LNCaP clone FGC (cell line): ENCODE data around the gene SLC4A2.

Source experiments
- DNase-seq: peaks from one replicate; pipeline ENCODE4 v3.0.0-alpha.2; 2011; ENCODE audit warnings: low read depth
- H3K4me3 ChIP-seq: 2 replicates; pipeline ENCODE4 v1.5.1; 2011; ENCODE audit warnings: mild to moderate bottlenecking, low read depth, low read length, control low read depth
- CTCF ChIP-seq: IDR thresholded peaks from 2 replicates; pipeline ENCODE4 v1.5.1; 2012; ENCODE audit warnings: mild to moderate bottlenecking; ENCODE audit not compliant: control insufficient read depth, insufficient read depth; ENCODE audit errors: extremely low read depth

The SLC4A2 gene

DNA sequence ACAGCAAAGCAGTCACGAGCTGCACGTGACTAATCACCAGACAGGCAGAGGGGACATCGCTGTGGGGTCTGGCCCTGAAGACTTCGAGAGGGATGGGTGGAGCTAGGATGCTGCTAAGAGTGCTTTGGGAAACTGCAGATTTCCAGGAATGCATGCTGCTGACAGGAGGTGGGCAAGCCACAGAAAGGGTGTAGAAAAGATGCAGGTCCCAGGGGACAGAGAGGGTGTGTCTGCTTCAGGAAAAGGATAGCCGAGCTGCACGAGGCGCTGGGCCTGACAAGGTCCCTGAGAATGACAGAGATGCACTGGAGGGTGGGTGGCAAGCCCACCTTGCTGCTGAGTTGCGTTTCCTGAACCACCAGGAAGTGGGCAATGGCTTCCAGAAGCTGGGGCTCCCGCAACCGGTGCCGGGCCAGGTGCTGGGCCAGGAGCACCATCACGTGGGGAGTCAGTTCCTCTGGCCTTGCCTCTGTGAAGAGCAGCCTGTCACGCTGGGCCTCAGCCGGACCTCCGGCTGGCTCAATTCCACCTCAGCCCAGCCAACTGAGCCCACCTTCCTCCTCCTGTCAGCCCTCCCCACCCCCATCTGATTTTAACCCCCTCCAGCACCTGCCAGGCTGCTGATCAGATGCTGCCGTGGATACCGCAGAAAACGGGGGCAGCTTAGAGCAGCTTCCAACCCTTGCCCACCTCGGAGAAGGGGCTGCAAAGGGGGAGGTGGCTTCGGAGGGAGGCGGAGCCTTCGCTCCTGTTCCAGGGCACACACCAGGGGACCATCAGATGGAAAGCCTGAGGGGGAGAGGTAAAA is 19.0 kb downstream of the SLC4A2 start:
- no peak overlapping the region for H3K4me3 ChIP-seq

DNA sequence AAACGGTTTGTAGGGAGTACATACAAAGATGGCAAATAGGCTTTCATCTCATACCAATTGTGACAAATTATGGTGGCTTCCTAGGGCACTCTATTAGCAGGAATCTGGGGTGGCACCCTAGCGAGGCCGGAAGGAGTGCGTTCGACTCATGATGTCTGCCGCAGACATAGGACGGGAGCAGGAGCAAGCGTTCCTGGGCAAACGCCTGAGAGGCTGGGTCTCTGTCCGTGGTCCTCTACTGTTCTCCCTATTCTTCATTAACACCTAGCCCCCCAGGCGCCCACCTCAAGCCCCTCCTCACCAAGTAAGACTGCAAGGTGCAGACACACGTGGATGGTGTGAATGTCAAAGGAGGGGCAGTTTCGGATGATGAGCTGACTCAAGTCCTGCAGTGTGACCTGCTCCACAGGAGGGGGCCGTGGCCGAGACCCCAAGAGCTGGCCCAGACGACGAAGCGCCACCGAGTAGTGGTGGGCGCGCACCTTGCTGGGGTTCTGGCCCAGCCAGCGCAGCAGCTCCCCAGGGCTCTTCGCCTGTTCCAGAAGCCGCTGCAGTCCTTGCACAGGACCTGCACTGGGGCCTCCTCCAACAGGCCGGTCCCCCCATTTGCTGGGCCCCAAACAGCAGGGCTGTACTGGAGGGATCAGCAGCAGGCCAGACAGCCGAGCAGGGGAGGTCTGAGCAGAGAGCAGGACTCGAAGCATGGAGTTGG is 20.0 kb downstream of the SLC4A2 start:
- no peak for DNase-seq
- peak overlapping the region; percentile 83 for H3K4me3 ChIP-seq
- TF ChIP-seq CTCF: no peak

More for the DNA sequence above, 19.0 kb downstream of the SLC4A2 start:
- DNase-seq: no peak
- no peak for TF ChIP-seq CTCF

- no peak for DNase-seq
- TF ChIP-seq CTCF: no peak
- peak overlapping the region; percentile 83 for H3K4me3 ChIP-seq
Measured at GRCh38 chr7:151080067-151080521, 20.7 kb downstream of the SLC4A2 start.

DNA sequence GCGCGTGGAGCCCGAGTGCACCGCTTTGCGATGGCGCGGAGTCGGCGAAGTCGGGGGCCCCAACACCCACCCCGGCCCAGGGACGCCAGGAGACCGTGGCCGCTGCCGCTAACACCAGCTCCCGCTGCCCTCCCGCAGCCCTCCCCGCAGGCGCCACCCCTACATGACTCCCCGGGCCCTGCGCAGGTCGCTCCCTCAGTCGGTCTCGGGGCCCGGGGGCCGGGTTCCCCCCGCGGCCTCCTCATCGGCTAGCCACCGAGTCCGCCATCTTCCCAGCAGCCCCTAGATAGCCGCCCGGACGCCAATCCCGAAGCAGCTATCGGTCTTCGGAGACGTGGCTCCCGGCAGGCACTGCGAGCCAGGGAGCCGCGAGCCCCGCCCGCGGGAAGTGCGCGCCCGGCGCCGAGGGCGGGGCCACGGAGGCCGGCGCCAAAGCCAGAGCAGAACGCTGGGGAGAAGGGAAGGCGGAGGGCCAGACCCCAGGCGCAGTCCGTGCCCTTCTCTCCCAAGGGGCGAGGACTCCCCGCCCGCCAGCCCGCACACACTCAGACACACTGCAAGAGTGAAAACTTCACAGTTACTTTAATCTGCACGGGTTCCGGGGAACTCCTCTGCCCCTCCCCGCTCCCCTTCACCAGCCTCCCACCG is 21.3 kb downstream of the SLC4A2 start, which contains the start of gene FASTK:
TSS of gene FASTK (minus strand) at position 288 of the 648 bp plus-strand sequence. CDS start at position 245, 43 bp downstream.
- H3K4me3 ChIP-seq: peak within 1 kb of the TSS; percentile 83
- peak; percentile 51 for DNase-seq
- TF ChIP-seq CTCF: no peak

DNA sequence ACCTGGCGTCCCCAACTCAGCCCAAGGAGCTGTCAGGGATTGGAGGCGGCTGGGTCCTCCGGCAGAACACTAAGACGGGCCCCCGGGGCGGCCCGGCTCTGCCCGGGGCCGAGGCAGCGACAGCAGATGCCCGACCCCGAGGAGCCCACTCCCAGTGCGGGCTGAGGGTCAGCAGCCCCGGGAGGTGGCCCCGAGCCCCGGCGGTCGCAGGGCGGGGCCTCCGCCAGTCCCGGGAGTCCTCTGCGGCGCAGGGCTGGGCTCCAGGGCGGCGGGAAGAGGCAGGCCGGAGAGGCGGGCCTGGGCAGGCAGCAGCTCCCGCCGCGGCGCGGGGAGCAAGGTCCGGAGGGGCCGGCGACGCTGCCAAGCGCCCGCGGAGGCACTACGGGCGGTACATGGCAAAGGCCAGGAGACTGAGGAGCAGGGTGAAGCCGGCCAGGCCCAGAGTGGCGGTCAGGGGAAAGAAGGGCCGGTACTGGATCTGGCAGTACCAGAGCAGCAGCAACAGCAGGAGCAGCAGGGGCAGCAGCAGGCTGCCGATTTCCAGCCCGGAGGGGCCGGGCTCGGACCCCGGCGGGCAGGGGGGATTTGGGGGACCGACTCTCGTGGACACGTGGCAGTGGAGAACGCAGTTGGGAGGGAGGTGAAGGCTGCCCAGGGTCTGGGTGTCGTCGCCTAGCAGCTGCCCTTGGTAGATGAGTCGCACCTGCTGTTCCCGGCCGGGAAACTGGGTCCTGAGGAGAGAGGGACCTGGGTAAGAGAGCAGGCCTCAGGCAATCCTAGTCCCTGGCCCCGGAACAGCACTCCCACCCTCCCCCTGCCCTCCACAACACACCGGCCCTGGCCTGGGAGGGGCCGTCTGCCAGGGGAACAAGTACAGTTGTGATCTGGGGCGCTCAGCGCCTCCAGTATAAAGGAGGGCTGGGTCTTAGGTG is 22.0 kb downstream of the SLC4A2 start:
- no peak for TF ChIP-seq CTCF
- DNase-seq: no peak
- H3K4me3 ChIP-seq: peak overlapping the region; percentile 83
